Loucy (cell line): ENCODE results near the gene BCLAF3.

ENCODE experiments used
- H2AFZ ChIP-seq: fragments of 200-600 bp; sonication (generic); 2 replicates; pipeline ENCODE4 v1.6.0; 2016; ENCODE audit warnings: antibody characterized with exemption, mild to moderate bottlenecking, low read length, moderate library complexity
- H3F3A ChIP-seq: fragments of 200-600 bp; 2 replicates; pipeline ENCODE4 v1.6.0; 2016; ENCODE audit warnings: antibody characterized with exemption, low read depth, mild to moderate bottlenecking
- H3K27me3 ChIP-seq: fragments of 200-600 bp; sonication (generic); 2 replicates; pipeline ENCODE4 v1.6.1; 2014; ENCODE audit warnings: low read length, mild to moderate bottlenecking; ENCODE audit not compliant: insufficient read depth, poor library complexity, severe bottlenecking
- H3K36me3 ChIP-seq: fragments of 200-600 bp; sonication (generic); 2 replicates; pipeline ENCODE4 v1.6.1; 2016; ENCODE audit warnings: low read length; ENCODE audit not compliant: insufficient read depth
- H3K4me1 ChIP-seq: fragments of 200-600 bp; sonication (generic); 2 replicates; pipeline ENCODE4 v1.5.1; 2014; ENCODE audit warnings: low read length, mild to moderate bottlenecking; ENCODE audit not compliant: insufficient read depth, poor library complexity, severe bottlenecking
- H3K4me2 ChIP-seq: fragments of 200-600 bp; sonication (generic); 2 replicates; pipeline ENCODE4 v1.6.0; 2014; ENCODE audit warnings: antibody characterized with exemption, low read length, low read depth, mild to moderate bottlenecking; ENCODE audit not compliant: poor library complexity, severe bottlenecking
- H3K4me3 ChIP-seq: fragments of 200-600 bp; sonication (generic); 2 replicates; pipeline ENCODE4 v1.5.1; 2014; ENCODE audit warnings: low read length, mild to moderate bottlenecking, mixed read lengths; ENCODE audit not compliant: poor library complexity, severe bottlenecking
- H3K79me2 ChIP-seq: fragments of 200-600 bp; sonication (generic); 2 replicates; pipeline ENCODE4 v1.6.1; 2014; ENCODE audit warnings: low read length; ENCODE audit not compliant: insufficient read depth
- H3K9ac ChIP-seq: fragments of 200-600 bp; sonication (generic); 2 replicates; pipeline ENCODE4 v1.6.0; 2014; ENCODE audit warnings: mild to moderate bottlenecking, low read depth, low read length, moderate library complexity; ENCODE audit not compliant: poor library complexity, severe bottlenecking
- H3K9me2 ChIP-seq: fragments of 200-600 bp; sonication (generic); replicated peaks from 2 replicates; pipeline ENCODE4 v1.6.1; 2016; ENCODE audit warnings: low read depth, low read length, mixed read lengths
- H3K9me3 ChIP-seq: fragments of 200-600 bp; sonication (generic); 2 replicates; pipeline ENCODE4 v1.6.1; 2014; ENCODE audit warnings: mild to moderate bottlenecking, antibody characterized with exemption, low read length, low read depth; ENCODE audit not compliant: insufficient read depth
- H4K20me1 ChIP-seq: fragments of 200-600 bp; sonication (generic); 2 replicates; pipeline ENCODE4 v1.6.0; 2014; ENCODE audit warnings: antibody characterized with exemption, low read length, mild to moderate bottlenecking; ENCODE audit not compliant: insufficient read depth, poor library complexity, severe bottlenecking
- CTCF ChIP-seq: fragments of 200-600 bp; sonication (generic); conservative IDR thresholded peaks from 2 replicates; pipeline ENCODE4 v1.5.1; 2014; ENCODE audit warnings: mild to moderate bottlenecking, antibody characterized with exemption, low read length
- EZH2phosphoT487 ChIP-seq: fragments of 200-600 bp; IDR thresholded peaks from 2 replicates; pipeline ENCODE4 v1.6.1; 2018; ENCODE audit warnings: antibody characterized with exemption, mild to moderate bottlenecking, moderate library complexity, borderline replicate concordance

BCLAF3 gene

GRCh38 chrX:20032201-20032600 lies 41.3 kb upstream of the BCLAF3 start:
- no peaks in the 10 kb centered on the region for H3K9me3 ChIP-seq
- no peak overlapping the region for H3K4me2 ChIP-seq
- H3K36me3 ChIP-seq: no peaks in the 10 kb centered on the region
- TF ChIP-seq CTCF (no peak), EZH2phosphoT487 (no peak)
- no peak overlapping the region for H2AFZ ChIP-seq
- 0 out of 2 replicates have a peak, but pooled peaks cover 10% of the 10 kb centered on the region for H3F3A ChIP-seq
- H4K20me1 ChIP-seq: no peaks in the 10 kb centered on the region
- H3K4me1 ChIP-seq: peaks cover 49% of the 10 kb centered on the region
- no peaks in the 10 kb centered on the region for H3K79me2 ChIP-seq
- no peak overlapping the region for H3K4me3 ChIP-seq
- no peak overlapping the region for H3K9ac ChIP-seq
- no peaks in the 10 kb centered on the region for H3K27me3 ChIP-seq
- H3K9me2 ChIP-seq: no peaks in the 10 kb centered on the region

DNA sequence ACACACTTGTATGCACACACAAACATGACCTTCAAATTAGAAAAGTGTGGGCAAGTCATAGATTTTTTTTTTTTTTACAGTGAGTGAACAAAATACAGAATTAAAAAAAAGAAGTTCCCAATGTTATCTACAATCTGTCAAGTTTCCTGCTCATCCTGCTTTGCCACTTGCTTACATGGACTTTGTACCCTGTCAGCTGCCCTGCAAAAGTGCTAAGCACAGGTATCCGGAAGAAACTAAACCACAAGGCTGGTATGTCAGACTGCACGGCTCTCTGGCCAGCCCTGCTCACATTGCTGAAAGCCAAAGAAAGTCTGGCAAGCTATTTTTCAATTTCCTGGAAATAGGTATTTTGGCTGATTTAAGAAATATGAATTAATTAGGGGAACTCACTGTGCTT lies 38.9 kb upstream of the BCLAF3 start:
- Histone ChIP-seq H3K79me2 (no peaks in the 10 kb centered on the region), H3K27me3 (no peaks in the 10 kb centered on the region), H3F3A (0 out of 2 replicates have a peak, but pooled peaks cover 10% of the 10 kb centered on the region), H3K36me3 (no peaks in the 10 kb centered on the region), H3K9me3 (no peaks in the 10 kb centered on the region), H2AFZ (no peak overlapping the region), H4K20me1 (no peaks in the 10 kb centered on the region), H3K9me2 (no peaks in the 10 kb centered on the region), H3K4me2 (peak overlapping the region; percentile 52), H3K9ac (peak overlapping the region; percentile 36), H3K4me3 (peak overlapping the region; percentile 29), H3K4me1 (peaks cover 63% of the 10 kb centered on the region)
- TF ChIP-seq CTCF (no peak), EZH2phosphoT487 (no peak)

DNA sequence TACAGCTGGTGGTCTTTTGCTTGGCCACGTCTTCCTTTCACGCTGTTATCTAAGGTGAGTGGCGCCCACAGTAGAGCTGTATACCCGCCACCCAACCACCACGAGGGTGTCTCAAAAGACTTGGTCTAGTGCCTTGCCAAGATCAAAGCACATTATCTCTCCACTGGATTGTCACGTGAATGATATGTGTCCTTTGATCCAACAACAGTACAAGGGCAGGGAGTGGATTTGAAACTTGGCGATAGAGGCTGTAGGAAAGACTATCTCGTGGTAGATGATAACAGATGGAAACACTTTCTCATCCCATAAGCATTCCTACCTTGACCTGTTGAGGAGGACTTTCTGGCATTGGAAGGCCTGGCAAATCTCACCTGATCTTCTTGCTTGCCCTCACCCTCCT lies 37.7 kb upstream of the BCLAF3 start:
- H3K9ac ChIP-seq: no peak overlapping the region
- no peaks in the 10 kb centered on the region for H3K79me2 ChIP-seq
- peaks cover 63% of the 10 kb centered on the region for H3K4me1 ChIP-seq

More for the DNA sequence above, 37.7 kb upstream of the BCLAF3 start:
- Histone ChIP-seq H3K9me2 (no peaks in the 10 kb centered on the region), H3K4me3 (no peak overlapping the region), H3K4me2 (peak overlapping the region; percentile 52), H3K36me3 (no peaks in the 10 kb centered on the region), H3F3A (0 out of 2 replicates have a peak, but pooled peaks cover 10% of the 10 kb centered on the region), H3K27me3 (no peaks in the 10 kb centered on the region), H4K20me1 (no peaks in the 10 kb centered on the region), H2AFZ (no peak overlapping the region), H3K9me3 (no peaks in the 10 kb centered on the region)
- TF ChIP-seq EZH2phosphoT487: no peak
- TF ChIP-seq CTCF: no peak
